Forelimb muscle (tissue), 1 donor: ENCODE data around the gene SERP1. TPM values are rescaled to one million over a fixed set of nuclear protein-coding genes. Genes with fewer than 3 reads are reported as not detected.
A peak's percentile ranks its signal among the peaks of the same experiment; 100 is the strongest.

Experiments
- DNase-seq: peaks from one replicate; pipeline ENCODE4 v3.0.0-alpha.2; 2013; ENCODE audit warnings: low read depth
- polyA plus RNA-seq: library from polyadenylated mRNA; unstranded; fragments of 120-200 nt; gene quantifications from one replicate; pipeline ENCODE4 v1.2.1, GENCODE V29; 2013; ENCODE audit not compliant: insufficient read length

The SERP1 gene
- 58.6 TPM for polyA plus RNA-seq

GRCh38 chr3:150546226-150547044, at the start of gene SERP1, which contains the start of gene EIF2A:
Gene SERP1 (minus strand): TSS chr3:150546496. CDS start chr3:150546135, 361 bp downstream.
Gene EIF2A (plus strand): TSS chr3:150546787. CDS start chr3:150546803, 16 bp downstream.
- peak; percentile 98 for DNase-seq

GRCh38 chr3:150594150-150594549, 47.9 kb upstream of the SERP1 start:
- no peak for DNase-seq

- DNase-seq = no peak
Measured at GRCh38 chr3:150589759-150590158, 43.5 kb upstream of the SERP1 start.

- DNase-seq = no peak
Measured at GRCh38 chr3:150588027-150588830, 41.9 kb upstream of the SERP1 start.

- DNase-seq = no peak
Measured at GRCh38 chr3:150583028-150583427, 36.7 kb upstream of the SERP1 start.

GRCh38 chr3:150582620-150583019, 36.3 kb upstream of the SERP1 start:
- no peak for DNase-seq

GRCh38 chr3:150581174-150581573, 34.9 kb upstream of the SERP1 start:
- DNase-seq = no peak

- DNase-seq = no peak
Measured at GRCh38 chr3:150577855-150578254, 31.6 kb upstream of the SERP1 start.

GRCh38 chr3:150567328-150567727, 21.0 kb upstream of the SERP1 start:
- no peak for DNase-seq

GRCh38 chr3:150564243-150564642, 17.9 kb upstream of the SERP1 start:
- no peak for DNase-seq

- no peak for DNase-seq
Measured at GRCh38 chr3:150557725-150558124, 11.4 kb upstream of the SERP1 start.

- no peak for DNase-seq
Measured at GRCh38 chr3:150556792-150557191, 10.5 kb upstream of the SERP1 start.

- no peak for DNase-seq
Measured at GRCh38 chr3:150555859-150556436, 9.7 kb upstream of the SERP1 start.

GRCh38 chr3:150547045-150547741, 897 bp upstream of the SERP1 start:
- DNase-seq = no peak

- no peak for DNase-seq
Measured at GRCh38 chr3:150545419-150546225, 674 bp downstream of the SERP1 start.

- DNase-seq = no peak
Measured at GRCh38 chr3:150544726-150545125, 1.6 kb downstream of the SERP1 start.

GRCh38 chr3:150544041-150544440, 2.3 kb downstream of the SERP1 start:
- DNase-seq = no peak

GRCh38 chr3:150543531-150543930, 2.8 kb downstream of the SERP1 start:
- no peak for DNase-seq

GRCh38 chr3:150543128-150543527, 3.2 kb downstream of the SERP1 start:
- no peak for DNase-seq

- DNase-seq = no peak
Measured at GRCh38 chr3:150540991-150541390, 5.3 kb downstream of the SERP1 start.

- DNase-seq = no peak
Measured at GRCh38 chr3:150540297-150540696, 6.0 kb downstream of the SERP1 start.
